PFSK-1 (cell line): ENCODE results near the gene TSPAN14.

Experiments
- TAF1 ChIP-seq: IDR thresholded peaks from 2 replicates; pipeline ENCODE4 v1.6.1; 2012; ENCODE audit warnings: low read length, control low read depth, borderline replicate concordance; ENCODE audit not compliant: insufficient read depth
- TF ChIP-seq, protein P1 (sequence below), 2 experiments: IDR thresholded peaks; 2 replicates each; pipeline versions ENCODE4 v1.6.1 to v1.8.0; 2011 to 2012; ENCODE audit warnings: low read depth in 2 of 2, low read length in 2 of 2, control low read depth in 1 of 2, inconsistent platforms in 1 of 2, mild to moderate bottlenecking in 1 of 2, moderate library complexity in 1 of 2; ENCODE audit not compliant: insufficient read depth in 1 of 2

DNA sequence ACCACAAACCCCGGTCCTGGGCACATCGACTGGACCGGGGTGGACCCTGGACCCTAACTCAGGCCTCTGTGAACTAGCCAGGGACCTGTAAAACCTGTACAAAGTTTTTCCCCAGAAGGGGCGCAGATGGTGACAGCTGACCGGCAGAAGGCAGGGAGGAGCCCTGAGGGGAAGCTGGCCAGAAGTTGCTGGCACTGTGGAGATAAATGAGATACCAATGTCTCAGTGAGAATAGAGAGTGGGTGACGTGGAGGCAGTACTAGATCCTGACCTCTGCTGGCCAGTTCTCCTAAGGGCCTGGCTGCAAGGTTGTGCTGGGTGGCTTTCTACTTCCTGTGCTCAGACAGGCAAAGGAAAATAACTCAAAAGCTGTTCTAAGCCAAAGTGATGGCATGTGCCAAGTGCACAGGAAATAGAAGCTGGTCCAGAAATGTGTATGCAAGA is 10.6 kb upstream of the TSPAN14 start:
- no peak for TF ChIP-seq TAF1
- TF ChIP-seq, protein P1, sequence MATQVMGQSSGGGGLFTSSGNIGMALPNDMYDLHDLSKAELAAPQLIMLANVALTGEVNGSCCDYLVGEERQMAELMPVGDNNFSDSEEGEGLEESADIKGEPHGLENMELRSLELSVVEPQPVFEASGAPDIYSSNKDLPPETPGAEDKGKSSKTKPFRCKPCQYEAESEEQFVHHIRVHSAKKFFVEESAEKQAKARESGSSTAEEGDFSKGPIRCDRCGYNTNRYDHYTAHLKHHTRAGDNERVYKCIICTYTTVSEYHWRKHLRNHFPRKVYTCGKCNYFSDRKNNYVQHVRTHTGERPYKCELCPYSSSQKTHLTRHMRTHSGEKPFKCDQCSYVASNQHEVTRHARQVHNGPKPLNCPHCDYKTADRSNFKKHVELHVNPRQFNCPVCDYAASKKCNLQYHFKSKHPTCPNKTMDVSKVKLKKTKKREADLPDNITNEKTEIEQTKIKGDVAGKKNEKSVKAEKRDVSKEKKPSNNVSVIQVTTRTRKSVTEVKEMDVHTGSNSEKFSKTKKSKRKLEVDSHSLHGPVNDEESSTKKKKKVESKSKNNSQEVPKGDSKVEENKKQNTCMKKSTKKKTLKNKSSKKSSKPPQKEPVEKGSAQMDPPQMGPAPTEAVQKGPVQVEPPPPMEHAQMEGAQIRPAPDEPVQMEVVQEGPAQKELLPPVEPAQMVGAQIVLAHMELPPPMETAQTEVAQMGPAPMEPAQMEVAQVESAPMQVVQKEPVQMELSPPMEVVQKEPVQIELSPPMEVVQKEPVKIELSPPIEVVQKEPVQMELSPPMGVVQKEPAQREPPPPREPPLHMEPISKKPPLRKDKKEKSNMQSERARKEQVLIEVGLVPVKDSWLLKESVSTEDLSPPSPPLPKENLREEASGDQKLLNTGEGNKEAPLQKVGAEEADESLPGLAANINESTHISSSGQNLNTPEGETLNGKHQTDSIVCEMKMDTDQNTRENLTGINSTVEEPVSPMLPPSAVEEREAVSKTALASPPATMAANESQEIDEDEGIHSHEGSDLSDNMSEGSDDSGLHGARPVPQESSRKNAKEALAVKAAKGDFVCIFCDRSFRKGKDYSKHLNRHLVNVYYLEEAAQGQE (IDR thresholded peaks at IDR 0.05; ENCODE audit: insufficient read depth in 1 of 2, low read depth in 2 of 2, low read length in 2 of 2), result no peak
